ENCODE results near the gene EIF1. TPM values are rescaled to one million over a fixed set of nuclear protein-coding genes. Genes with fewer than 3 reads are reported as not detected.
A peak's percentile ranks its signal among the peaks of the same experiment; 100 is the strongest.

Gene EIF1
- total and polyA plus RNA-seq, 2 of the 8 experiments (the other 6 are each of a cell fraction or from before 2014, with no cell fraction given), result 175 to 539 TPM

- H2BK5ac ChIP-seq (ENCODE audit: low read depth, low read length), result no peak overlapping the region
- H3K27me3 ChIP-seq (replicated peaks in 1 of 4; ENCODE audit: control insufficient read depth in 3 of 4, extremely low read depth in 1 of 4, insufficient read depth in 3 of 4, low read length in 3 of 4), result no peaks in the 10 kb centered on the region
- H3K4me2 ChIP-seq (ENCODE audit: insufficient read depth in 1 of 2, low read depth in 2 of 2, low read length in 2 of 2), result no peak overlapping the region
- H3K4me3 ChIP-seq (ENCODE audit: extremely low read depth in 1 of 4, insufficient read depth in 2 of 4, low read depth in 3 of 4, low read length in 4 of 4), result no peak overlapping the region
- H4K5ac ChIP-seq (ENCODE audit: insufficient read length, low read depth, low read length), result no peak overlapping the region
- H2BK120ac ChIP-seq (replicated peaks; ENCODE audit: low read depth, low read length), result no peak overlapping the region
- H3K36me3 ChIP-seq (ENCODE audit: control insufficient read depth in 2 of 4, insufficient read depth in 4 of 4, low read length in 3 of 4), result peaks cover 15 to 19% (median 17%) of the 10 kb centered on the region in 4 experiments
- peaks cover 0 to 3% (median 2%) of the 10 kb centered on the region in 4 experiments; a peak in 4 of 7 replicates for H3K4me1 ChIP-seq (replicated peaks in 1 of 4; ENCODE audit: control insufficient read depth in 3 of 4, insufficient read depth in 4 of 4, low read length in 3 of 4)
- TF ChIP-seq ATF2 (IDR thresholded peaks at IDR 0.05; ENCODE audit: low read length) (no peak), POU5F1 (IDR thresholded peaks at IDR 0.05; ENCODE audit: low read depth, low read length) (no peak), PHF8 (conservative IDR thresholded peaks at IDR 0.05; ENCODE audit: low read depth, low read length) (no peak), SRF (IDR thresholded peaks at IDR 0.05; ENCODE audit: low read depth, low read length) (no peak), EGR1 (IDR thresholded peaks at IDR 0.05; ENCODE audit: borderline replicate concordance, low read depth, low read length) (no peak), TEAD4 (IDR thresholded peaks at IDR 0.05; ENCODE audit: low read depth, low read length) (no peak), RAD21 (IDR thresholded peaks at IDR 0.05 in 1 of 2, conservative IDR thresholded peaks at IDR 0.05 in 1 of 2; ENCODE audit: low read depth in 2 of 2, low read length in 2 of 2) (no peak), POLR2AphosphoS5 (IDR thresholded peaks at IDR 0.05; ENCODE audit: low read depth, low read length) (no peak)
- peaks cover 7% of the 10 kb centered on the region for H3K23me2 ChIP-seq (ENCODE audit: low read depth, low read length)
- ChIA-PET CTCF (ENCODE audit: partially characterized antibody) (interaction anchor here (1.1 to 1.5 kb wide), 2 partner anchors 16 to 18 kb away, joined by 4 to 6 read pairs; no protein-coding TSS in a partner anchor), POLR2A (ENCODE audit: partially characterized antibody) (interaction anchor here (0.6 to 2.2 kb wide), 3 partner anchors 11 to 158 kb away, joined by 3 to 6 read pairs (median 3); partner anchors contain the start of gene KRT19)
- no peaks in the 10 kb centered on the region for H3K9me3 ChIP-seq (ENCODE audit: insufficient read depth in 2 of 2, low read depth in 1 of 2, low read length in 1 of 2)
- no peak overlapping the region for H3K14ac ChIP-seq (ENCODE audit: insufficient read length)
- H4K8ac ChIP-seq (ENCODE audit: extremely low read depth, insufficient read depth, low read length), result no peak overlapping the region
- H3K79me1 ChIP-seq (ENCODE audit: low read depth, low read length), result no peaks in the 10 kb centered on the region
- 87% methylated on average over 4 of the region's 4 CpGs; no CpG with 5 or more reads in 1 of the 2 experiments for WGBS, 2 experiments (ENCODE audit: extremely low coverage in 1 of 2, insufficient coverage in 1 of 2, insufficient read length in 1 of 2, insufficient replicate concordance in 2 of 2, low coverage in 1 of 2, low lambda C conversion rate in 2 of 2, missing lambda C conversion rate in 1 of 2)
- DNase-seq (ENCODE audit: low read depth in 1 of 2, low spot score in 2 of 2) (no peak), FAIRE-seq (no peak)
- H3K27ac ChIP-seq (ENCODE audit: low read depth, low read length), result no peak overlapping the region
- no peak overlapping the region for H3K23ac ChIP-seq (ENCODE audit: insufficient read length)
- no peak overlapping the region for H3K9ac ChIP-seq (replicated peaks in 1 of 4; ENCODE audit: extremely low read depth in 1 of 4, low read depth in 3 of 4, low read length in 3 of 4)
- peaks cover 0 to 16% of the 10 kb centered on the region in 2 experiments; a peak in 3 of 4 replicates for H3K79me2 ChIP-seq (ENCODE audit: control insufficient read depth in 1 of 2, insufficient read depth in 2 of 2, low read length in 2 of 2)
- H3K56ac ChIP-seq (replicated peaks; ENCODE audit: insufficient read length, low read depth, low read length), result no peak overlapping the region
- no peak overlapping the region for H4K91ac ChIP-seq (replicated peaks; ENCODE audit: insufficient read length, low read length)
- peaks cover 8 to 15% of the 10 kb centered on the region in 2 experiments for H4K20me1 ChIP-seq (replicated peaks in 1 of 2; ENCODE audit: control insufficient read depth in 1 of 2, insufficient read depth in 2 of 2, low read length in 2 of 2)
- H2AFZ ChIP-seq (ENCODE audit: low read length), result no peak overlapping the region
- H2AK5ac ChIP-seq (ENCODE audit: low read depth, low read length), result 0 out of 2 replicates have a peak overlapping the region, but pooled peaks have one; percentile 65
- H3K4ac ChIP-seq (replicated peaks; ENCODE audit: insufficient read length, low read depth, low read length), result no peak overlapping the region
- H2BK12ac ChIP-seq (ENCODE audit: low read depth, low read length), result no peak overlapping the region
- no peak overlapping the region for H2BK20ac ChIP-seq (ENCODE audit: low read length)
- H3K18ac ChIP-seq (ENCODE audit: extremely low read depth, low read length), result no peak overlapping the region
- no peak overlapping the region for H2BK15ac ChIP-seq (ENCODE audit: low read length)
These were observed 2.4 kb upstream of the EIF1 start for GRCh38 chr17:41686281-41686680.
